ENCODE data around the gene ARHGDIG. TPM values are rescaled to one million over a fixed set of nuclear protein-coding genes. Genes with fewer than 3 reads are reported as not detected.
A peak's percentile ranks its signal among the peaks of the same experiment; 100 is the strongest.
"Not testable (repeated sequence)": the region's sequence is repeated elsewhere in the genome, so short reads cannot be mapped to it uniquely, and the experiment has no call there.

The ARHGDIG gene
- total and polyA plus RNA-seq, 7 donors: 1.6 to 5.7 (median 5.0) TPM; not detected in 1

DNA sequence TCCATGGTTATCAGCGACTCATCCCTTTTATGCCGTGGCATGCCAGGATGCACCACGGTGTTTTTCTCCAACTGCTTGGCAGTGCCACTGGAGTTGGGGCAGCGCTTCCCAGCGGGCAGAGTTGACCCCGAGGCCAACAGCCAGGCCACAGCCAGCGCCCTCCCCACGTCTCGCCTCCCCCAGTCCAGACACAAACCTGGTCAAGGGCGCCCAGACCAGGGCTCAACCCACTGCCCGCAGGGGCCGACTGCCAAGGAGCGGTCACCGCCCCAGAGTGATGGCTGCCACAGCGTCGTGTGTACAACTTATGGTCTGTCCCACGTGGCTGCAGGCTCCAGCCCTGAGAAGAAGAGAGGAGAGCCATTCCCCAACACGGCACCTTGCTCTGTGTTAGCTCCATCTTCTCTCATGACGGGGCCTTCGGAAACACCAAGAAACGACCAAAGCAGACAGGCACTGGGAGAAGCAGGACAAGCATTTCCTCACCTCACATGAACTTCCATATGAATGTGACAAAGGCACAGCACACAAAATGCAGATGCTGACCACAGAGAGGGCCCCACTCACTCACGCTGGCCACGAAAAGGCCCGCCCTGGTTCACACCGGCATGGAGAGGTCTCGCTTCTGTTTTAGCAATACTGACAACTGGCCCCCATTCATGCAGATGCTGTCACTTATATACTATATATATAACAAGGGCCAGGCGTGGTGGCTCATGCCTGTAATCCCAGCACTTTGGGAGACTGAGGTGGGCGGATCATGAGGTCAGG is 45.2 kb downstream of the ARHGDIG start:
- no peaks in the 10 kb centered on the region for H3K27me3 ChIP-seq
- WGBS, 2 donors: 81% methylated on average over 28 of the region's 28 CpGs
- DNase-seq: no peak
- intact Hi-C loops (cut with DNase I): no loop called here
- no peak for TF ChIP-seq CTCF (IDR thresholded peaks at IDR 0.05)
- no peak for TF ChIP-seq EP300 (IDR thresholded peaks at IDR 0.05)
- TF ChIP-seq POLR2A (IDR thresholded peaks at IDR 0.05): no peak
- no peak for TF ChIP-seq POLR2AphosphoS5 (IDR thresholded peaks at IDR 0.05)
- no peaks in the 10 kb centered on the region for H3K9me3 ChIP-seq
- no peaks in the 10 kb centered on the region for H3K36me3 ChIP-seq
- H3K27ac ChIP-seq: no peak overlapping the region
- H3K4me1 ChIP-seq: peaks cover 0 to 14% (median 11%) of the 10 kb centered on the region in 4 donors
- H3K4me3 ChIP-seq: peak overlapping the region in 1 of 4 donors; percentile 12

GRCh38 chr16:330741-331140 is 50.4 kb downstream of the ARHGDIG start:
- 17 to 69% methylated on average over 2 of the region's 2 CpGs for WGBS, 2 donors
- peaks cover 0 to 24% (median 15%) of the 10 kb centered on the region in 4 donors for H3K4me1 ChIP-seq
- H3K9me3 ChIP-seq: no peaks in the 10 kb centered on the region
- DNase-seq: no peak
- no peak overlapping the region for H3K27ac ChIP-seq
- no peak for TF ChIP-seq EP300 (IDR thresholded peaks at IDR 0.05)
- TF ChIP-seq POLR2AphosphoS5 (IDR thresholded peaks at IDR 0.05): no peak
- no peak for TF ChIP-seq POLR2A (IDR thresholded peaks at IDR 0.05)
- no peak for TF ChIP-seq CTCF (IDR thresholded peaks at IDR 0.05)
- intact Hi-C loops (cut with DNase I): no loop called here
- H3K36me3 ChIP-seq: no peaks in the 10 kb centered on the region
- H3K27me3 ChIP-seq: no peaks in the 10 kb centered on the region
- H3K4me3 ChIP-seq: no peak overlapping the region

- H3K36me3 ChIP-seq; H3K4me3 ChIP-seq; H3K27ac ChIP-seq; H3K27me3 ChIP-seq; H3K9me3 ChIP-seq; intact Hi-C loops (cut with DNase I); DNase-seq: not testable (repeated sequence)
- peaks cover 0 to 24% (median 15%) of the 10 kb centered on the region in 4 donors for H3K4me1 ChIP-seq
- WGBS, 2 donors: 50 to 60% methylated on average over 6 of the region's 6 CpGs
Measured at GRCh38 chr16:331181-331814, 50.9 kb downstream of the ARHGDIG start.

Other genes with a start within 250 kb of the ARHGDIG start
- gene POLR3K, start 227.0 kb upstream of the ARHGDIG start, total RNA-seq: 1 to 10 TPM; 1.7 to 6.4 (median 5.0) TPM
- gene POLR3K, start 227.0 kb upstream of the ARHGDIG start, polyA plus RNA-seq: 10 to 100 TPM; 11.4 to 22.1 (median 11.8) TPM
- 10 to 100 TPM; 23.0 to 36.5 (median 32.4) TPM for gene SNRNP25, start 226.8 kb upstream of the ARHGDIG start, total RNA-seq
- gene SNRNP25, start 226.8 kb upstream of the ARHGDIG start, polyA plus RNA-seq: 10 to 100 TPM; 26.4 to 41.7 (median 38.8) TPM
- gene RHBDF1, start 208.0 kb upstream of the ARHGDIG start, total RNA-seq: 10 to 100 TPM; 16.8 to 42.1 (median 19.6) TPM
- gene RHBDF1, start 208.0 kb upstream of the ARHGDIG start, polyA plus RNA-seq: 10 to 100 TPM in 1 of 3 donors, 1 to 10 TPM in 2; 6.0 to 22.3 (median 6.0) TPM
- gene MPG, start 202.4 kb upstream of the ARHGDIG start, total RNA-seq: 100 to 1,000 TPM in 2 of 4 donors, 10 to 100 TPM in 2; 74.3 to 118 (median 100.0) TPM
- 10 to 100 TPM; 52.2 to 72.7 (median 72.5) TPM for gene MPG, start 202.4 kb upstream of the ARHGDIG start, polyA plus RNA-seq
- gene NPRL3, start 141.9 kb upstream of the ARHGDIG start, total RNA-seq: 10 to 100 TPM; 10.2 to 22.8 (median 15.7) TPM
- gene NPRL3, start 141.9 kb upstream of the ARHGDIG start, polyA plus RNA-seq: 10 to 100 TPM in 1 of 3 donors, 1 to 10 TPM in 2; 4.8 to 22.8 (median 6.2) TPM
- gene HBZ, start 127.9 kb upstream of the ARHGDIG start, total RNA-seq: not detected
- gene HBZ, start 127.9 kb upstream of the ARHGDIG start, polyA plus RNA-seq: under 1 TPM in 1 of 3 donors, not detected in 2; 0.10 TPM
- not detected for gene HBM, start 114.6 kb upstream of the ARHGDIG start, total RNA-seq
- not detected for gene HBM, start 114.6 kb upstream of the ARHGDIG start, polyA plus RNA-seq
- gene HBA2, start 107.7 kb upstream of the ARHGDIG start, total RNA-seq: 100 to 1,000 TPM in 1 of 4 donors, 1 to 10 TPM in 2, not detected in 1; 3.7 to 109 (median 8.2) TPM
- gene HBA2, start 107.7 kb upstream of the ARHGDIG start, polyA plus RNA-seq: 1 to 10 TPM; 4.2 to 7.1 (median 5.3) TPM
- gene HBA1, start 103.9 kb upstream of the ARHGDIG start, total RNA-seq: 1 to 10 TPM in 1 of 4 donors, not detected in 3; 4.1 TPM
- 1 to 10 TPM in 1 of 3 donors, not detected in 2; 1.7 TPM for gene HBA1, start 103.9 kb upstream of the ARHGDIG start, polyA plus RNA-seq
- not detected for gene HBQ1, start 100.1 kb upstream of the ARHGDIG start, total RNA-seq
- under 1 TPM in 1 of 3 donors, not detected in 2; 0.19 TPM for gene HBQ1, start 100.1 kb upstream of the ARHGDIG start, polyA plus RNA-seq
- 100 to 1,000 TPM in 2 of 4 donors, 10 to 100 TPM in 2; 48.9 to 138 (median 88.4) TPM for gene LUC7L, start 51.1 kb upstream of the ARHGDIG start, total RNA-seq
- 10 to 100 TPM; 21.0 to 58.7 (median 28.2) TPM for gene LUC7L, start 51.1 kb upstream of the ARHGDIG start, polyA plus RNA-seq
- 10 to 100 TPM; 38.3 to 82.5 (median 62.1) TPM for gene FAM234A, start 45.8 kb upstream of the ARHGDIG start, total RNA-seq
- gene FAM234A, start 45.8 kb upstream of the ARHGDIG start, polyA plus RNA-seq: 10 to 100 TPM; 12.6 to 74.0 (median 25.7) TPM
- gene RGS11, start 4.6 kb upstream of the ARHGDIG start, total RNA-seq: 10 to 100 TPM in 2 of 4 donors, 1 to 10 TPM in 2; 6.4 to 24.9 (median 9.5) TPM
- 1 to 10 TPM in 2 of 3 donors, under 1 TPM in 1; 0.23 to 4.0 (median 1.8) TPM for gene RGS11, start 4.6 kb upstream of the ARHGDIG start, polyA plus RNA-seq
- 1 to 10 TPM in 1 of 4 donors, under 1 TPM in 3; 0.71 to 5.5 (median 0.82) TPM for gene PDIA2, start 2.6 kb downstream of the ARHGDIG start, total RNA-seq
- gene PDIA2, start 2.6 kb downstream of the ARHGDIG start, polyA plus RNA-seq: 1 to 10 TPM in 1 of 3 donors, under 1 TPM in 1, not detected in 1; 0.60 to 3.0 TPM
- gene AXIN1, start 72.1 kb downstream of the ARHGDIG start, total RNA-seq: 10 to 100 TPM; 17.9 to 29.9 (median 20.9) TPM
- 10 to 100 TPM; 28.2 to 33.4 (median 30.3) TPM for gene AXIN1, start 72.1 kb downstream of the ARHGDIG start, polyA plus RNA-seq
- 10 to 100 TPM; 49.6 to 77.4 (median 62.0) TPM for gene MRPL28, start 89.9 kb downstream of the ARHGDIG start, total RNA-seq
- 10 to 100 TPM; 74.5 to 95.9 (median 78.4) TPM for gene MRPL28, start 89.9 kb downstream of the ARHGDIG start, polyA plus RNA-seq
- gene PGAP6, start 101.4 kb downstream of the ARHGDIG start, total RNA-seq: 10 to 100 TPM; 20.7 to 26.6 (median 22.7) TPM
- 100 to 1,000 TPM in 1 of 3 donors, 10 to 100 TPM in 2; 61.9 to 109 (median 70.3) TPM for gene PGAP6, start 101.4 kb downstream of the ARHGDIG start, polyA plus RNA-seq
- gene NME4, start 116.6 kb downstream of the ARHGDIG start, total RNA-seq: 100 to 1,000 TPM; 138 to 281 (median 191) TPM
- gene NME4, start 116.6 kb downstream of the ARHGDIG start, polyA plus RNA-seq: 10 to 100 TPM; 39.6 to 55.3 (median 46.7) TPM
- gene DECR2, start 121.3 kb downstream of the ARHGDIG start, total RNA-seq: 10 to 100 TPM; 15.0 to 21.6 (median 16.4) TPM
- gene DECR2, start 121.3 kb downstream of the ARHGDIG start, polyA plus RNA-seq: 10 to 100 TPM; 30.6 to 39.1 (median 31.9) TPM
- gene RAB11FIP3, start 145.1 kb downstream of the ARHGDIG start, total RNA-seq: 10 to 100 TPM; 20.0 to 44.9 (median 28.9) TPM
- 10 to 100 TPM; 10.6 to 24.1 (median 13.2) TPM for gene RAB11FIP3, start 145.1 kb downstream of the ARHGDIG start, polyA plus RNA-seq
- gene CAPN15, start 247.1 kb downstream of the ARHGDIG start, total RNA-seq: 10 to 100 TPM; 10.3 to 24.4 (median 16.9) TPM
- 10 to 100 TPM; 35.4 to 85.8 (median 60.1) TPM for gene CAPN15, start 247.1 kb downstream of the ARHGDIG start, polyA plus RNA-seq

Data from sigmoid colon (tissue), 7 donors.